Nephron (organoid): ENCODE measurements around the gene ATXN3.
A peak's percentile ranks its signal among the peaks of the same experiment; 100 is the strongest.

Experiments
- H3K27ac Mint-ChIP-seq, 3 experiments: 2 replicates each; pipeline ENCODE4 v1.8.0; 2020; ENCODE audit warnings: mixed read lengths in 3 of 3, mild to moderate bottlenecking in 2 of 3, moderate library complexity in 1 of 3
- H3K27me3 Mint-ChIP-seq: 2 replicates; pipeline ENCODE4 v1.8.0; 2021; ENCODE audit warnings: low read depth, mild to moderate bottlenecking, moderate library complexity, mixed read lengths
- H3K36me3 Mint-ChIP-seq: 2 replicates; pipeline ENCODE4 v1.8.0; 2020; ENCODE audit warnings: low read depth, mixed read lengths
- H3K4me1 Mint-ChIP-seq: 2 replicates; pipeline ENCODE4 v1.8.0; 2020; ENCODE audit warnings: mixed read lengths
- H3K4me3 Mint-ChIP-seq, 3 experiments: 2 replicates each; pipeline ENCODE4 v1.8.0; 2020; ENCODE audit warnings: mild to moderate bottlenecking in 3 of 3, mixed read lengths in 3 of 3, moderate library complexity in 2 of 3
- H3K9me3 Mint-ChIP-seq: 2 replicates; pipeline ENCODE4 v1.8.0; 2020; ENCODE audit warnings: mixed read lengths
- CTCF ChIP-seq, 3 experiments: fragments of 200-600 bp; sonication (generic); IDR thresholded peaks; one replicate each; pipeline ENCODE4 v1.5.0; 2021; ENCODE audit warnings: antibody characterized with exemption in 3 of 3; ENCODE audit not compliant: unreplicated experiment in 3 of 3

The ATXN3 gene

GRCh38 chr14:92143309-92143708 is 36.9 kb upstream of the ATXN3 start:
- H3K4me3 Mint-ChIP-seq = no peak overlapping the region

DNA sequence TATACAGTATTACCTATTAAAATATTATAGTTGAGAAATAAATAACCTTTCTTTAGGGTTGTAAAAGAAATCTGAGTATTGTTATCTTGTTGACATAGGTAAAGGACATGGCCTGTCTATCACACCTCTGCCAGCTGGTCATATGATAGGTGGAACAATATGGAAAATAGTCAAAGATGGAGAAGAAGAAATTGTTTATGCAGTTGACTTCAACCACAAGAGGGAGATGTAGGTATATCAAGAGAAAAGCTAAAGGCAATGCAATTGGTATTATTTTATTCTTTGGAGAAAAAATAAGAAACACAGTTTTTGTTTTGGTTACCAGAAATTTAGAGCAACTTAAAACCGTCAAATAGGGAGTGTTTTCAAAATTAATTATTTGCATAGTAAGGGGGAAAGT is 28.9 kb upstream of the ATXN3 start:
- no peak overlapping the region for H3K4me3 Mint-ChIP-seq
- no peak overlapping the region for H3K27ac Mint-ChIP-seq
- peak; percentile 51 to 69 (median 63) for TF ChIP-seq CTCF (IDR thresholded peaks at IDR 0.05; ENCODE audit: unreplicated experiment in 3 of 3)
- H3K4me1 Mint-ChIP-seq = no peaks in the 10 kb centered on the region
- peaks cover 48% of the 10 kb centered on the region for H3K36me3 Mint-ChIP-seq
- no peaks in the 10 kb centered on the region for H3K27me3 Mint-ChIP-seq
- no peaks in the 10 kb centered on the region for H3K9me3 Mint-ChIP-seq

More at GRCh38 chr14:92143309-92143708, 36.9 kb upstream of the ATXN3 start:
- Mint-ChIP-seq H3K4me1 (no peaks in the 10 kb centered on the region), H3K9me3 (no peaks in the 10 kb centered on the region), H3K36me3 (peaks cover 61% of the 10 kb centered on the region), H3K27ac (no peak overlapping the region), H3K27me3 (no peaks in the 10 kb centered on the region)
- TF ChIP-seq CTCF (IDR thresholded peaks at IDR 0.05; ENCODE audit: unreplicated experiment in 3 of 3) = no peak

DNA sequence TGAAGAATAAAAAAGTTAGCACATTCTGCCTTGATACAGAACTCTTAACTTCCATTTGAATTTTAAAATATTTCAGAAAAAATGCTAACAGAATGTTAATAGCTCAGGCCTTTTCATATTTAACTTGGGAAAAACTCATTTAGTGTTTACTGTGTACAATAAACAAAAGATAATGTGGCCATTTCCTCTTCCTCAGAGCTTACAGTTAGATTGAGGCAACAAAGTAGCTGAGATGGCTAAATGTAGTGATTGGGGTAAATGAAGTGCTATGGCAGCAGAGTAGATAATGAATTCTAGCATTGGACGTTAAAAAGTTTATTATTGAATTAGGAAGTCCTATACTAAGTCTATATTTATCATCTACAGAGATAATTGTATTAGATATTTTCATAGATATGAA is 28.1 kb upstream of the ATXN3 start:
- Mint-ChIP-seq H3K27ac (no peak overlapping the region), H3K36me3 (peaks cover 53% of the 10 kb centered on the region), H3K4me1 (no peaks in the 10 kb centered on the region), H3K9me3 (no peaks in the 10 kb centered on the region), H3K27me3 (no peaks in the 10 kb centered on the region), H3K4me3 (no peak overlapping the region)
- no peak for TF ChIP-seq CTCF (IDR thresholded peaks at IDR 0.05; ENCODE audit: unreplicated experiment in 3 of 3)

- peak overlapping the region; percentile 99 to 100 (median 100) for H3K27ac Mint-ChIP-seq
- no peaks in the 10 kb centered on the region for H3K9me3 Mint-ChIP-seq
- peaks cover 25% of the 10 kb centered on the region for H3K4me1 Mint-ChIP-seq
- H3K27me3 Mint-ChIP-seq = no peaks in the 10 kb centered on the region
- H3K4me3 Mint-ChIP-seq = peak overlapping the region; percentile 96 to 100 (median 100)
- peaks cover 33% of the 10 kb centered on the region for H3K36me3 Mint-ChIP-seq
- no peak for TF ChIP-seq CTCF (IDR thresholded peaks at IDR 0.05; ENCODE audit: unreplicated experiment in 3 of 3)
Measured at GRCh38 chr14:92122761-92123160, 16.4 kb upstream of the ATXN3 start.

DNA sequence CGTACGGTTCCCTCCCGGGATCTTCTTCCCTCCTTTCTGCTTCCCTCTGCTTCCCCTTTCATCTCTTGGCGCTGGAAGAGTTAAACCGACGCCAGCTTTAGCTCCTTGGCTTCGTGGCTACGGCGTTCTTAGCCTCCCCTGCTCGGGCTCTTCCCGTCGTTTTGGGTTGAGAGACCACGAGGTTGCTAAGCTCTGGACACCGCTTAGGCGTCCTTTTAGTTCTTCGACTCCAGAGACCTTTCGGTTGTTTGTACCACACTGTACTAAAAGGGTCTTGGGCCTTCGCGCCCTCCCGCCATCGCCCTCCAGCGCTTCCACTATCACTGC is 15.9 kb upstream of the ATXN3 start:
- Mint-ChIP-seq H3K36me3 (peaks cover 29% of the 10 kb centered on the region), H3K4me1 (peaks cover 25% of the 10 kb centered on the region), H3K9me3 (no peaks in the 10 kb centered on the region), H3K27me3 (no peaks in the 10 kb centered on the region), H3K4me3 (peak overlapping the region; percentile 96 to 100 (median 100)), H3K27ac (peak overlapping the region; percentile 99 to 100 (median 100))
- no peak for TF ChIP-seq CTCF (IDR thresholded peaks at IDR 0.05; ENCODE audit: unreplicated experiment in 3 of 3)

DNA sequence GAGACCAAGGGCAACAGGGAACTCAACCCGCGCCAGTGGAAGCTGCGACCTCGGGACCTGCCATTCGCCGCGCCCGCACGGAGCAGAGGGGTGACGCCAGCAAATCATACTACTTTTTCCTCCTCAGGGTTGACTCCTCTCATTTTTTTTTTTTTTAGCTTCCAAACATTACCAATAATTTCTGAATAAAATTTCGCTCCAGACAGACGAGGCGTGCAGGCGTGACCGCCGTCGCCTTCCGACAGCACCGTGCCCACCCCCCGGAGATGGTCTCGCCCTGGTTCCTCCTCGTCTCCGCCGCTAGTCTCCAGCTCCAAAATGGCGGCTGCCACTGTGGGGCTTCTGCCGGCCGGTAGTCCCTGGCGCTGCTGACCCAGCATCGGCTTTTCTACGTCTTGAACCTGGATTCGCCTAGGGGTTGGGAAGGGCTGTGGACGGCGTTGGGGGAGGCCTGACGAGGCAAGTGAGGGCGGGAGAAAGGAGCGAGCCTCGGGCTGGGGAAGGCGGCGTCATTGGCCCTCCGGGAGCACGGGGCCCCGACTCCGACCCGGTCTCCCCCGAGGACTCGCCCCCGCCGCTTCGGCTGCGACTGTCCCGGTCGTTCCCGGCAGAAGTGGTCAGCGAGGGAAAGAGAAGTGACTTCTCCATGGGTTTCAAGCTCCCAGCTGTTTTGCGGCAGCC is 15.4 kb upstream of the ATXN3 start, which contains the start of the genes CPSF2 and NDUFB1:
TSS of gene CPSF2 (plus strand) at position 300 of the 681 bp plus-strand sequence. CDS start 9,016 bp downstream, outside the sequence.
TSS of gene NDUFB1 (minus strand) at position 37 of the 681 bp plus-strand sequence. CDS start 4,069 bp downstream, outside the sequence.
- no peak for TF ChIP-seq CTCF (IDR thresholded peaks at IDR 0.05; ENCODE audit: unreplicated experiment in 3 of 3)
- H3K4me3 Mint-ChIP-seq = peak within 1 kb of the TSS; percentile 96 to 100 (median 100)
- no peaks in the 10 kb centered on the region for H3K27me3 Mint-ChIP-seq
- H3K27ac Mint-ChIP-seq = peak within 1 kb of the TSS; percentile 99 to 100 (median 100)
- H3K9me3 Mint-ChIP-seq = no peaks in the 10 kb centered on the region
- peaks cover 25% of the 10 kb centered on the region for H3K4me1 Mint-ChIP-seq
- H3K36me3 Mint-ChIP-seq = peaks cover 26% of the 10 kb centered on the region
